Activated naive CD4-positive, alpha-beta T cell treated with anti-CD3 and anti-CD28 coated beads, Interleukin-2, amount 50 U/mL, for 72 hours (primary cell): Measurements from ENCODE around the gene PLEKHA7. TPM values are rescaled to one million over a fixed set of nuclear protein-coding genes. Genes with fewer than 3 reads are reported as not detected.

Experiments used
- ATAC-seq, 2 donors: fragments of 150-1000 bp; cut with Tn5 transposase; 2 replicates each; pipeline ENCODE4 v1.10.0; 2021; ENCODE audit warnings: mild to moderate bottlenecking in 2 of 2, moderate library complexity in 2 of 2
- DNase-seq, 2 donors: peaks; one replicate each; pipeline ENCODE4 v3.0.0; 2021 to 2022; ENCODE audit warnings: low spot score in 2 of 2
- H3K27ac Mint-ChIP-seq, 2 donors: one replicate each; pipeline ENCODE4 v1.8.0; 2022; ENCODE audit warnings: mild to moderate bottlenecking in 2 of 2, mixed read lengths in 2 of 2
- H3K36me3 Mint-ChIP-seq, 2 donors: one replicate each; pipeline ENCODE4 v1.8.0; 2022; ENCODE audit warnings: mixed read lengths in 2 of 2
- H3K9me3 Mint-ChIP-seq, 2 donors: one replicate each; pipeline ENCODE4 v1.8.0; 2022; ENCODE audit warnings: mixed read lengths in 2 of 2
- total RNA-seq, 2 donors: library from RNA; stranded (reverse); gene quantifications; one replicate each; pipeline ENCODE4 v1.2.3, GENCODE V29; 2022

PLEKHA7 gene
- total RNA-seq, 2 donors from 2014 or later, result 3.6 to 5.7 TPM

- H3K36me3 Mint-ChIP-seq, result no peaks in the 10 kb centered on the region
- H3K9me3 Mint-ChIP-seq, result no peaks in the 10 kb centered on the region
- DNase-seq (no peak), ATAC-seq (peak; percentile 38 to 71)
- H3K27ac Mint-ChIP-seq, result peak overlapping the region in 1 of 2 donors; percentile 68
These were observed 222.8 kb downstream of the PLEKHA7 start for GRCh38 chr11:16791191-16791961.

GRCh38 chr11:16790486-16791190, 223.6 kb downstream of the PLEKHA7 start:
- no peaks in the 10 kb centered on the region for H3K9me3 Mint-ChIP-seq
- peak overlapping the region in 1 of 2 donors; percentile 68 for H3K27ac Mint-ChIP-seq
- DNase-seq (no peak), ATAC-seq (no peak)
- H3K36me3 Mint-ChIP-seq, result no peaks in the 10 kb centered on the region

GRCh38 chr11:16789560-16790485, 224.4 kb downstream of the PLEKHA7 start:
- DNase-seq (no peak), ATAC-seq (no peak)
- Mint-ChIP-seq H3K36me3 (no peaks in the 10 kb centered on the region), H3K9me3 (no peaks in the 10 kb centered on the region), H3K27ac (no peak overlapping the region)

GRCh38 chr11:16789063-16789420, 225.2 kb downstream of the PLEKHA7 start:
- H3K9me3 Mint-ChIP-seq, result no peaks in the 10 kb centered on the region
- H3K27ac Mint-ChIP-seq, result peak overlapping the region in 1 of 2 donors; percentile 16
- H3K36me3 Mint-ChIP-seq, result no peaks in the 10 kb centered on the region
- DNase-seq (no peak), ATAC-seq (no peak)

GRCh38 chr11:16788141-16789062, 225.8 kb downstream of the PLEKHA7 start:
- H3K9me3 Mint-ChIP-seq, result no peaks in the 10 kb centered on the region
- DNase-seq (peak; percentile 68 to 72), ATAC-seq (peak; percentile 65 to 79)
- H3K27ac Mint-ChIP-seq, result peak overlapping the region in 1 of 2 donors; percentile 16
- H3K36me3 Mint-ChIP-seq, result no peaks in the 10 kb centered on the region

GRCh38 chr11:16787035-16787742, 227.0 kb downstream of the PLEKHA7 start:
- DNase-seq, result no peak
- no peaks in the 10 kb centered on the region for H3K36me3 Mint-ChIP-seq
- H3K9me3 Mint-ChIP-seq, result no peaks in the 10 kb centered on the region
- ATAC-seq, result no peak
- peak overlapping the region in 1 of 2 donors; percentile 22 for H3K27ac Mint-ChIP-seq

- no peaks in the 10 kb centered on the region for H3K36me3 Mint-ChIP-seq
- H3K9me3 Mint-ChIP-seq, result no peaks in the 10 kb centered on the region
- DNase-seq, result no peak
- ATAC-seq, result no peak
- no peak overlapping the region for H3K27ac Mint-ChIP-seq
These were observed 228.1 kb downstream of the PLEKHA7 start for GRCh38 chr11:16786131-16786530.

- DNase-seq (peak in 1 of 2 donors; percentile 68), ATAC-seq (peak; percentile 75 to 82)
- H3K36me3 Mint-ChIP-seq, result no peaks in the 10 kb centered on the region
- no peak overlapping the region for H3K27ac Mint-ChIP-seq
- H3K9me3 Mint-ChIP-seq, result no peaks in the 10 kb centered on the region
These were observed 228.6 kb downstream of the PLEKHA7 start for GRCh38 chr11:16785520-16786128.

- no peak overlapping the region for H3K27ac Mint-ChIP-seq
- H3K9me3 Mint-ChIP-seq, result no peaks in the 10 kb centered on the region
- ATAC-seq (no peak), DNase-seq (peak in 1 of 2 donors; percentile 3)
- no peaks in the 10 kb centered on the region for H3K36me3 Mint-ChIP-seq
These were observed 229.5 kb downstream of the PLEKHA7 start for GRCh38 chr11:16784666-16785065.

- Mint-ChIP-seq H3K9me3 (no peaks in the 10 kb centered on the region), H3K27ac (no peak overlapping the region), H3K36me3 (no peaks in the 10 kb centered on the region)
- DNase-seq, result peak in 1 of 2 donors; percentile 25
- ATAC-seq, result no peak
These were observed 230.1 kb downstream of the PLEKHA7 start for GRCh38 chr11:16784097-16784496.

GRCh38 chr11:16783321-16783801, 230.9 kb downstream of the PLEKHA7 start:
- no peak for ATAC-seq
- Mint-ChIP-seq H3K9me3 (no peaks in the 10 kb centered on the region), H3K36me3 (no peaks in the 10 kb centered on the region), H3K27ac (peak overlapping the region in 1 of 2 donors; percentile 48)
- peak in 1 of 2 donors; percentile 54 for DNase-seq

GRCh38 chr11:16781936-16782919, 232.0 kb downstream of the PLEKHA7 start:
- H3K36me3 Mint-ChIP-seq, result no peaks in the 10 kb centered on the region
- H3K9me3 Mint-ChIP-seq, result no peaks in the 10 kb centered on the region
- H3K27ac Mint-ChIP-seq, result peak overlapping the region in 1 of 2 donors; percentile 8
- peak in 1 of 2 donors; percentile 43 for DNase-seq
- ATAC-seq, result no peak

- no peak for ATAC-seq
- no peaks in the 10 kb centered on the region for H3K36me3 Mint-ChIP-seq
- peak in 1 of 2 donors; percentile 39 for DNase-seq
- no peaks in the 10 kb centered on the region for H3K9me3 Mint-ChIP-seq
- H3K27ac Mint-ChIP-seq, result peak overlapping the region in 1 of 2 donors; percentile 3
These were observed 233.3 kb downstream of the PLEKHA7 start for GRCh38 chr11:16780698-16781550.
